ENCODE data around the gene C9orf85.
A peak's percentile ranks its signal among the peaks of the same experiment; 100 is the strongest.
"Not testable (repeated sequence)": the region's sequence is repeated elsewhere in the genome, so short reads cannot be mapped to it uniquely, and the experiment has no call there.

The C9orf85 gene

DNA sequence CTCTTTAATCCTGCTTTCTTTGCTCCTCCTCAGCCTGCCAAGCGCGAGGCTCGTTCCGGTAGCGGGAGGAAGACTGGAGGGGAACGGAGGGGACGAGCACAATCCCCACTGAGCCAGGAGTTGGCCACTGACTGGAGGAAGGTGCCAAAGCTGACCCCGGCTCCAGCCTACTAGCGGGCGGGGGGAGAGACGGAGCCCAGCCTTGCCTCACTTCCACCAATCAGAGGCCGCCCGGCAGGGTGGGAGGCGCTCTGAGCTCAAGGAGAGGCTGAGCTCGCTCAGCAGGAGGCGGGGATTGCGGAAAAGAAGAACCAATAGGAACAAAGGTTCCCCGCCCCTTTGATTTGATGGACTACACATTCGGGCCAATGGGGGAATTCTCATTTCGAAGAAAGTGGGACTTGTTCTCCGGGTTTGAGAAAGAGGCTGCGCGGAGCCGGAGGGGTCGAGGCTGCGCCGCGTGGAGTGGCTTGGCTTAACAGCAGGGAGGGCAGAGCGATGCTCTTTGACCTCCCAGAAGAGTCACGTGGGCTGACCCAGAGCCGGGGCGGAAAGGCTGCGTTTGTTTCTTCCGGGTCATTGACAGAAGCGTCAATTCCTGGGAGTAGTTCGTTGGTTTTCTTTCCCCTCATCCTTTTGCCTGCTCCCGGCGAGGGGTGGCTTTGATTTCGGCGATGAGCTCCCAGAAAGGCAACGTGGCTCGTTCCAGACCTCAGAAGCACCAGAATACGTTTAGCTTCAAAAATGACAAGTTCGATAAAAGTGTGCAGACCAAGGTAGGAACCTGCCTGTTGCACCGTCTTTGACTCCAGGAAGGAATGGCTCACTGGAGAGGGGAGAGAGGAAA is at the start of gene C9orf85, which contains the start of gene ABHD17B:
Gene C9orf85 (plus strand): TSS at position 579 of the 847 bp plus-strand sequence. CDS start 96 bp downstream, at position 675.
Gene ABHD17B (minus strand): TSS at position 133 of the 847 bp plus-strand sequence. CDS start 36,113 bp downstream, outside the sequence.
- peak; percentile 79 for DNase-seq (ENCODE audit: low read depth)

- DNase-seq (ENCODE audit: low read depth) = no peak
Measured at GRCh38 chr9:71863631-71864030, 47.8 kb upstream of the C9orf85 start.

DNA sequence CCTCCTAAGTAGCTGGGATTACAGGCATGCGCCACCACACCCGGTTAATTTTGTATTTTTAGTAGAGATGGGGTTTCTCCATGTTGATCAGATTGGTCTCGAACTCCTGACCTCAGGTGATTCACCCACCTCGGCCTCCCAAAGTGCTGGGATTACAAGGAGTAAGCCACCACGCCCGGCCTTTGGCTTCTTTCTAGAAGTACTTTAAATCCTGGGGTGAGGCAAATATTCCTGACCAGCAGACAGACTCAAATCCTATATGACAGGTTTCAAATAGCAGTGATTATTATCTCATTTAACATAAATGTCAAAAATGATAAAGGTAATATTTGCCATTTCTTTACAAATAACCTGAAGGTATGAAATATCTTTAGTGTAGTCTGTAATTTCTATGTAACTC is 36.1 kb upstream of the C9orf85 start:
- no peak for DNase-seq (ENCODE audit: low read depth)

DNA sequence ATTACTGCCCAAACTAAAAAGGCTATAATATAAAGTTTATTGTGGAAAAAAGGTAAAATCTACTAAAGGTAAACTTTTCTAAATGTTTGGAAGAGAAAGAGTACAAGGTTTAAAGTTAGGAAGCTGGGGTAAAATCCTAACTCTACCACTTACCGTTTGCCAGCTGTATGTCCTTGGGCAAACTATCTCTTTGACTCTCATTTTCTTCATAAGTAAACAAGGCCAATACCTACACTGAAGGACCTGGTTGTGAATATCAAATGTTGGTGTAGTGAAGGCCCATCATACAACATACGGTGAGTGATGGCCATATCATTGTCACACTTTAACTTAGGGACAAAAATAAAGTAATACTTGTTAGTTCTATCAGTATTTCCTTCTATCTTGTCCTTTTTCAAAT is 35.3 kb upstream of the C9orf85 start:
- DNase-seq (ENCODE audit: low read depth) = no peak

- no peak for DNase-seq (ENCODE audit: low read depth)
Measured at GRCh38 chr9:71876829-71877228, 34.6 kb upstream of the C9orf85 start.

DNA sequence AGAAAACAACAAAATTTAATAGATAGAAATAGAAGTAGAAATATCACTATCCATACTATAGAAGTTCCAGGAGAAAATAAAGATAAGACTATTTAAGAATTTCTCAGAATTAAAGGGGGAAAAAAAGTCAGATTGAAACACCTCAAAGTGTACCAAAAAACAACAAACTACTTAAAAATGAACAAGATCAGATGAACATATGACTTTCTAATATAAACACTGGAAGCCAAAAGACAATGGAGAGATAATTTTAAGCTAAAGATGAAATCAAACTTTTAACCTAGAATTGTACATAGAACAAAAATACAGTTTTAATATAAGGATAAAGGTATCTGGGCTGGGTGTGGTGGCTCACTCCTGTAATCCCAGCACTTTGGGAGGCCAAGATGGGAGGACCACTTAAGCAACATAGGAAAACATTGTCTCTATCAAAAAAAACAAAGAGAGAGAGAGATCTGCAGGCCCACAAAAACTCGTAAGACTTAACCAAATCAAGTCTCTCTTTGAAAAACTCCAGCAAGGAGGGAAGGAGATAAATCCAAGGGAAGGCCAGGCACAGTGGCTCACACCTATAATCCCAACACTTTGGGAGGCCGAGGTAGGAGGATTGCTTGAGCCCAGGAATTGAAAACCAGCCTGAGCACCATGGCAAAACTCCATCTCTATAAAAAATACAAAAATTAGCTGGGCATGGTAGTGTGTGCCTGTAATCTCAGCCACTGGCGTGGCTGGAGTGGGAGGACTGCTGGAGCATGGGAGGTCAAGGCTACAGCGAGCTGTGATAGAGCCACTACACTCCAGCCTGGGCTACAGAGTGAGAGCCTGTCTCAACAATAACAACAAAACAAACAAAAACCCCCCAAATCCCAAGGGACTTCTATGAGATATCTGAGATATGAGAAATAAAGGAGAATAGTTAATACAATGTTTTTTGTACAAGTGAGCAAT is 32.8 kb upstream of the C9orf85 start:
- no peak for DNase-seq (ENCODE audit: low read depth)

DNA sequence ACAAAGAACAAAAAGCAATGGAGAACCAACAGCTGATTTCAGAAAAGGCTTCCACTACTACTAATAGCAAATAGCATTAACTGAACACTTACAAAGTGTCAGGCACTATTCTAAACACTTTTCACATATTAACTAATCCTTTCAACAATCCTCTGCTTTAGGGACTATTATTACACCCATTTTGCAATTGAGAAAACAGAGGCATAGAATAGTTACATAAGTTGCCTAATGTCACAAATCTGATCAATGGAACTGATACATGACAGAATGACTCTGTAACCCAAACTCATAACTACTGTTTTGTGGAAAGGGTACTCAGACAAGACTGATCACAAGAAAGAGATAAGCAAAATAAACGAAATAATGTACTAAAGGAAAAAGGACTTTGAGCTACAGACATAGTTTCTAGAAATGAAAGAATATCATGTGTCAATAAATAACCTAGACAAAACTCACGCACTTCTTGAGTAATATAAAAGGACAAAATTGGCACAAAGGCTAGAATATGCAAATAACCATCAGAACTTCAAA is 31.7 kb upstream of the C9orf85 start:
- no peak for DNase-seq (ENCODE audit: low read depth)

DNA sequence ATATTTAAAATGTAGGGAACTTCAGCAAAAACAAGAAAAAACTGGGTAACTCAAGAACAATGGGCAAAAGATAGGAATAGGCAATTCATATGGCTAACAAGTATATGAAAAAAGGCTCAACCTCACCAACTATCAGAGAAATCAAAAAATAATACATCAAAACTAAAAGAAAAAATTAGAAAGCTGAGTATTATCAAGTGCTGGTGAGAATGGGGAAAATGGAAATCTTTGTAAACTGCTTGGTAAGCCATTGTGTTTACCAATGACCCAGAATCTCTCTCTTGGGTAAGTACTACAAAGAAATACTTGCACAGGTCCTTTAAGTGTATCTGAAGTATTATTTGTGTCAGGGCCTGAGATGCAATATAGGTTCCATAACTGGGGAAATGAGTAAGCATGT is 27.4 kb upstream of the C9orf85 start:
- DNase-seq (ENCODE audit: low read depth) = no peak

- DNase-seq (ENCODE audit: low read depth) = no peak
Measured at GRCh38 chr9:71885467-71885866, 26.0 kb upstream of the C9orf85 start.

GRCh38 chr9:71886015-71886414 is 25.4 kb upstream of the C9orf85 start:
- no peak for DNase-seq (ENCODE audit: low read depth)

DNA sequence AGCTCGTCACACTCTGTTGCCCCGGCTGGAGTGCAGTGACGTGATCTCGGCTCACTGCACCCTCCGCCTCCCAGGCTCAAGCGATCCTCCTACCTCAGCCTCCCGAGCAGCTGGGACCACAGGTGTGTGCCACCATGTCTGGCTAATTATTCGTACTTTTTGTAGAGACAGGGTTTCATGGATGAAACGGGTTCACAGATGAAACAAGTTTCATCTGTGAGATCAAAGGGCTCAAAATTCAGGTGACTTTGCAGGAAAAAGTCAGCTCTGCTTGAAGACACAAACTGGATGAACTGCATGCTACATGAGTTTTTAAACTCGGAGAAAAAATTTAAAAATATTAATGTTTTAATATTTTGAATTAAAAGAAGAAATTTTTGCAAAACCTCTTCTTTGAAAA is 24.9 kb upstream of the C9orf85 start:
- DNase-seq (ENCODE audit: low read depth) = no peak

DNA sequence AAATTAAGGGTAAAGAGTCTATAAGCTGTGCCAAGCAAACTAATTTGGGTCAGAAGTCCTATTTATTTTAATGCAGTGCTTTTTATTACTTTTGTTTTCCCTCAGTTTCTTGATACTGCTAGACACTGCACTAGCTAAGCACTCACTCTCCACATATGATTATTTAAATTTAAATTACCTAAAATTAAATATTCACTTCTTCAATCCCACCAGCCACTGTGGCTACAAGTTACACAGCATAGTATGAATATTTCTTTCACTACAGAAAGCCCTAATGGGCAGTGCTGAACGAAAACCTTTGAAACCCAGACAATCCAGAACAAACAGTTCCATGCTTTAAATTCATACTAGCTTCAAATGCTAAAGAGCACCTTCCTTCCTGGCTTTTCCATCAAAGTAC is 24.1 kb upstream of the C9orf85 start:
- DNase-seq (ENCODE audit: low read depth) = no peak

DNA sequence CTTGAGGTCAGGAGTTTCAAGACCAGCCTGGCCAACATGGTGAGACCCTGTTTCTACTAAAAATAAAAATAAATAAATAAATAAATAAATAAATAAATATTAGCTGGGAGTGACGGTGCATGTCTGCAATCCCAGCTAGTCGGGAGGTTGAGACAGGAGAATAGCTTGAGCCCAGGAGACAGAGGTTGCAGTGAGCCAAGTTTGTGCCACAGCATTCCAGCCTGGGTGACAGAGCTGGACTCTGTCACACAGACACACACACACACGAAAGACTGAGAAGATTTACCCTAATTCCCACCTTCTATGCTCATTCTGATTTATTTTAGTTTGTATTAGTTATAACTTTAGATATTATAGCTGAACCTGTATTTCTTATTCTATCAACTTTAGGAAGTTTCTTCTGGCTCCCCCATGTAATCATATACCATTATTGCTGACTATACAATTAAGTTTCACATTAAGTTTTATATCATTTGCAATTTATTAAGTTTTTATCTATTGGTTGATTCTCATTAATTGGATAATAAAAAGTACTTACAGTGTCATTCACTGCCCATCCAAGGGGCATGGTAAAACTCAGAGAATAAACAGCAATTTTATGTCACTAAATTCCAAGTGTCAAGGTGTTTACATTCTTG is 21.3 kb upstream of the C9orf85 start:
- no peak for DNase-seq (ENCODE audit: low read depth)

DNA sequence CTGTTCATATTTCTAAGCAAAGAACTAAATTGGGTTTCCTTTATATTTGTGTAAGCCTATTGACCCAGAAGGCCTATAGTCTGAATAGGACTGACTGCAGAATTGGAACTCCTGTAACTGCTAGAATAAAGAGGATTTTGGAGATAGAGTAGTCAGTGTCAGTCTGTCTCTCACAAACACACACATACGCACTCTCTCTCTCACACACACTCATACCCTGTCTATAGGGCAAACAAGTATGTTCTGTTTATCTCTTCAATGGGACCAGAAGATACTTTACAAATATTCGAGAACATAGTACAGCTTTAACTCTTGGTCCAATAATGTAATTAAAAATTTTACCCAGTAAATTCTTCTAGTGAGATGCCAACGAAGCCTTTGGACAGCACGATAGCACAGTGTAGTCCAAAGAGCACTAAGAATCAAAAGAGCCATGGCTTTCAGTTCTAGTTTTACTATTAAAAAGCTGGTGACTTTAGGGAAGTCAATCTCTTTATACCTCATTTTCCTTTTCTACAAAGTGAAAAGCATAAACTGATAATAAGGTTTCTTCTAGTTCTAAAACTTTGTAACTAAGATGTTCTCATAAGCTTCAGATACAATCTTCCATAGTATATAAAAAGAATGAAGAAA is 19.8 kb upstream of the C9orf85 start:
- no peak for DNase-seq (ENCODE audit: low read depth)

- DNase-seq (ENCODE audit: low read depth) = no peak
Measured at GRCh38 chr9:71895117-71895516, 16.3 kb upstream of the C9orf85 start.

DNA sequence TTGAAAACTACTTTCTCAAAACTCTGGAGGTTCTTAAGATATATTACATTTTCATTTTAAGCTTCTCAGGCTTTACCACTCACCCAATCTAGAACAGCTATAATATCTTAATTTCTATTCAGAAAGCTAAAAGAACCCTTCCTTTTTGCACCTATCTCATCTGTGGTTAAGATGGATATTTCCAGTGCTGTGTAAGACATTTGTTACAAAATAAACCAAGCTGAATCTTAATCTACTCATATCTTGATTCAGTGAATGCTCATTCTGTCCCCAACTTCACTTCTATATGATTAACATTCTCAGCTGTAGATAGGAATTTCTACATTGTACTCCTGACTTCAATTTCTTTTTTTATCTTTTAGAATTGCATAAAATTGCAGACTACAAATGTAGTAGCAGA is 15.5 kb upstream of the C9orf85 start:
- DNase-seq (ENCODE audit: low read depth) = no peak

GRCh38 chr9:71896761-71897160 is 14.7 kb upstream of the C9orf85 start:
- DNase-seq (ENCODE audit: low read depth) = no peak

DNA sequence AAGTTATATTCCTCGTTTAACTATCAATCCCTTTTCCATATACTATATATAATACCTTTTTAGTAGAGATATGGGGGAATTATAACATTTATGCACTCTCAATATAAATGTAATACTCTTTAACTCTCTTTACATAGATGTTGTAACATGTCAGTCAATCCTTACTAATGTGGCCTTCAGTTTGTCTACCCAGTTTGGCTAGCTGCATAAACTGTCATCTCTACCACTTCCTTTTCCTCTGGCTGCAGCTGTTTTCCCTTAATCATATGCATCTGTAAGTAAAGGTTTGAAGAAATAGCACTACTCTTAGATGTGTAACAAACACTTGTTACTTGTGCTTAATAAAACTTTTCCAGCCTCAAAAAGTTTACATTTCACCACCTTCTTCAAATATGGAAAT is 13.9 kb upstream of the C9orf85 start:
- DNase-seq (ENCODE audit: low read depth) = peak; percentile 14

DNA sequence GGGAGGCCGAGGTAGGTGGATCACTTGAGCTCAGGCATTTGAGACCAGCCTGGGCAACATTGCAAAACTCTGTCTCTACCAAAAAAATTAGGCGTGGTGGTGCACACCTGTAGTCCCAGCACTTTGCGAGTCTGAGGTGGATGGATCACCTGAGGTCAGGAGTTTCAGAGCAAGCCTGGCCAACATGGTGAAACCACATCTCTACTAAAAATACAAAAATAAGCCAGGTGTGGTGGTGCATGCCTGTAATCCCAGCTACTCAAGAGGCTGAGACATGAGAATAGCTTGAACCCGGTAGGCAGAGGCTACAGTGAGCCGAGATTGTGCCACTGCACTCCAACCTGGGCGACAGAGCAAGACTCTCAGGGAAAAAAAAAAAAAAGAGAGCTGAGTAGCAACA is 12.7 kb upstream of the C9orf85 start:
- not testable (repeated sequence) for DNase-seq (ENCODE audit: low read depth)

GRCh38 chr9:71901695-71902597 is 9.5 kb upstream of the C9orf85 start:
- DNase-seq (ENCODE audit: low read depth) = no peak

All from CMK (cell line).